Fibroblast of upper back skin (primary cell): ENCODE measurements around the gene KLHL29.
"Not testable (repeated sequence)": the region's sequence is repeated elsewhere in the genome, so short reads cannot be mapped to it uniquely, and the experiment has no call there.

Experiments
- DNase-seq: peaks from one replicate; pipeline ENCODE4 v3.0.0-alpha.2; 2013

Gene KLHL29

DNA sequence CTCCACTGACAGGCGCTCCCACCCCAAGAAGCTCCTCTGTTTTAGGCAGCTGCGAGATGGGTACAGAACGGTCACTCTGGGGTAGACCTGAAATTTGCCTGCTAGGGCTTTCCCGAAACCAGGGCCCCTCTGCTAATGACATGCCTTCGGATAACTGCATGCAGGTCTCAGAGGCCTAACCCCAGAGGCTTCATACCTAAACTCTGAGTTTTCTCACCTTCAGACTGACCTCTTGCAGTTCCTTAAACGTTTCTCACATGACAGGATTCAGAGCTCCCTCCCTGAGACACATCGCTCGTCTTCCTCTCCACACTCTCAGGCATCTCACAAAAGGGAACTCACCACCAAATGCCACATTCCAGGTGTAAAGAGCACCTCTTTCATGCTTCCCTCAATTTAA lies 11.3 kb upstream of the KLHL29 start:
- no peak for DNase-seq

- DNase-seq: no peak
Observed at GRCh38 chr2:23375448-23375847, 9.5 kb upstream of the KLHL29 start.

DNA sequence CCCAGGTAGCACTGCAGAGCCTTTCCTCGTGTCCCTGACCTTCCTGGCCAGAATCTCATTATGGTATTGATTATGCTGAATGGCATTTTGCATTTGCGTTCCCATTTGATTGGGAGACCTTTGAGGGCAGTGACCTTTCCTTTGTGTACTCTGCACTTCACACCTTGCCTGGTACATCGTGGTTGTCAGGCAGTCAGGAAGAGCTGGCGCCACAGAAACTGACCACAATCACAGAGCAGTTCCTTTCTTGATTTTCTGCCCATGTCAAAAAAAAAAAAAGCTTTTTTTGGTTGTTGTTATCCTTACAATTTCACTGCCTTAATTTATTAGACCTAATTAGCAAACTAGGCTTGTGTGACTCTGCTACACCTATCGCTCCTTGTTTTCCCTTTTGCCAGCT lies 8.9 kb upstream of the KLHL29 start:
- DNase-seq: no peak

DNA sequence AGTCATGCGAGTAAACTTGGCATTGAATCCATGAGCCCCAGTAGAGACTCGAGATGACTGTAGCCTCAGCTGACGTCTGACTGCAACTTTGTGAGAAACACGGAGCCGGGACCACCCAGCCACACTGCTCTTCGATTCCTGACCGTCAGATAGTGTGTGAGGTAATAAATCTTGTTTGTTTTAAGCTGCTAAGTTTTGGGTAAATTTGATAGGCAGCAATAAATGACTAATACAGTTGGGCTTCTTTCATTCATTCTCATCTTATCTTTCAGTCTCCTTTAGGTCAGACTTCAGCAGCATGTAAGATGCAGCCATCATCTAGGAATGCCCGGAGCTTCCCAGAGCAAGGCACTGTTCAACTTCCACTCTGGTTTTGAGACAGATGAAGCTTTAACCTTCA lies 8.0 kb upstream of the KLHL29 start:
- DNase-seq: peak; percentile 27

- DNase-seq: no peak
Observed at GRCh38 chr2:23377771-23378170, 7.2 kb upstream of the KLHL29 start.

- DNase-seq: no peak
Observed at GRCh38 chr2:23378496-23378895, 6.5 kb upstream of the KLHL29 start.

DNA sequence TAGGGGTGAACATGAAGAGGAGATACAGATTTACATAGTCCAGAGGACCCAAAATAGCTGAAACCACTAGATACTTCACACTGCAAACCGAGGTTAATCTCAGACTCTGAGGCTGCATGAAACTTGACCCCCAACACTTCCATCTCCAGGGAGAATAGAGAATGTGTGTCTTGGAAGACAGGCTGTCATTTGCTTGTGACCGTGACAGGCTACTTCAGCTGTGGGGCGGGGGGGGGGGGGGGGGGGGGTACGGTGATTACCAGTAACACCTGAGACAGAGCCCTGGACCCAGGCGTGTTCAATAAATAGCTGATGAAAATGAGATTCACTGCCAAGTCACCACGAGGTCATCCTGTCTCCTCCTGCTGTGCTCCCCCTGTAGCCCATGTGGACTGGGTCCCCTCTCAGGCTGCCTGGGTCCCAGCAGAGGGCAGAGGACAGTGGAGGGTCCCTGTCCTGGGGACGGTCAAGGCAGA lies 5.7 kb upstream of the KLHL29 start:
- no peak for DNase-seq

DNA sequence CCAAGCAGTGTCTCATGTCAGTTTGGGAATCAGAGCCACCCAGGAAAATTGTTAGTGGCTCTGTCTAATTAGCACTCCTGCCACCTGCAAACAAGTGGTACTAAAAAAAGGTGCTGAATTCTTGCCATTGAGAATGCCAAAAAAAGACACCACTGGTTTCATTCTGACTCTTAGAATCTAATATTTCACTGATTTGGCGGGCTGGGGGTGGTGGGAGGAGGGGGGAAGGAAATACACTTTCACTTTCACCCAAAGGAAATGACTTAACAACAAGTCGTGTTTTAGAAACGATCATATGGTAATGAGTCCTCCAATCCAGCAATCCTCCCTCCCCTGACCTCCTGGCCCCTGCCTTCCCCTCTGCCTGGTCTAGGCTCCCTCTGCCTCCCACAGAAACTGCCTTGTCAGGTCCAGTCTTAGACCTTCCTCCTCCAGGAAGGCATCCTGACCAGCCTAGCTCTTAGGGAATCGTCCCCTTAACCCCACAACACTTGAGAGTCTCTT lies 4.4 kb upstream of the KLHL29 start:
- no peak for DNase-seq

DNA sequence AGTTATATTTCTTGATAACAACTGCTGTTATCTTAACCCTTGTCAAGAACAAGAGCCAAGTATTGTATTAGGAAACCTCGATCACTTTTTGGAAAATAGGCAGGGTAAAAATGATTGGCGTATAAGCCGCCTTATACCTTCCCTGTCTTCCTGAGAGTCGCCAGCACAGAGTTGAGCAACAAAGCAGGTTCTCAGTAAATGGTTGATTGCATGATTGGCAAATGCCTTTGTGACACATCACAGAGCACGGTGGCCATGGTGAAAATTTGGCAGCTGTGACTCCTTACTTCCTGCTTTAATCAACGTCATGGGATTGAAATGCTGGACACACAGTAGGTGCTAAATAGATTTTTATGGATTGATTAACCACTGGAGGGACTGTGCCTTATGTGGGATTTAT lies 3.9 kb upstream of the KLHL29 start:
- DNase-seq: peak; percentile 79

GRCh38 chr2:23381485-23381884 lies 3.5 kb upstream of the KLHL29 start:
- DNase-seq: no peak

DNA sequence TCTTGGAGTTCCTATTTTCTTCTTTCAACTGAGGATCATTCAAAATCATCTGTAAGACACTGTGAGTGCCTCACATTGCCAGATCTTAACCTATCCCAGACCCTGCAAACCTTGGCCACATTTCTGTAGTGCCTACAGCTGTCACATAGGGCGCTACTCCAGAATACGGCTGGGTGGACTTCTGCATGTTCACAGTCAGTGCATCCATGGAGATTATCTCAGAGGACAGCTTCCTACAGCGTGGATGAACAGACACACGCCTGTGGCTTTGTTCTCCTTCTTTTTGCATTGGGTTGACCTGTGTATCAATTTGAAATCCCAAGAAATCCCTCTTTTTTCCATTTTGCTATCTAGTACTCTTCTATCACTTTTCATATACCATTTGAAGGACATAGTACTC lies 1.9 kb upstream of the KLHL29 start:
- DNase-seq: no peak

DNA sequence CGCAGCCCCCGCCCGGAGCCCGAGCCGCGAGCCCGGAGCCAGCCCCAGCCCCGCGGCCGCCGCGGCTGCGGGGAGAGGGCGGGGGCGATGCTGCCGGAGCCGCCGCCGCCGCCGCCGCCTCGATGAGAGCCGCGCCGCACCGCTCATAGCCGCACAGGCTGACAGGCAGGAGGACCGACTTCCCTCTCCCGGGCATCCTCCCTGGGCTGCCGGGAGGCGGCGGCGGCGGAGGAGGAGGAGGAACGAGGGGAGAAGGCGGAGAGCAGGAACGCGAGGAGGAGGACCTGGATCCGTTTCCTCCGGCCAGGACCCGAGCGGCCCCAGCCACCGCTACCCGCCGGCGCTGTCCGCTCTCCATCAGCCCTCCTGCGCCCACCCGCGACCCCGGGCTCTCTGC lies 370 bp downstream of the KLHL29 start:
- peak; percentile 38 for DNase-seq

- DNase-seq: no peak
Observed at GRCh38 chr2:23385748-23386338, 864 bp downstream of the KLHL29 start.

GRCh38 chr2:23386339-23387220 lies 1.6 kb downstream of the KLHL29 start:
- no peak for DNase-seq

GRCh38 chr2:23387221-23387550 lies 2.2 kb downstream of the KLHL29 start:
- no peak for DNase-seq

DNA sequence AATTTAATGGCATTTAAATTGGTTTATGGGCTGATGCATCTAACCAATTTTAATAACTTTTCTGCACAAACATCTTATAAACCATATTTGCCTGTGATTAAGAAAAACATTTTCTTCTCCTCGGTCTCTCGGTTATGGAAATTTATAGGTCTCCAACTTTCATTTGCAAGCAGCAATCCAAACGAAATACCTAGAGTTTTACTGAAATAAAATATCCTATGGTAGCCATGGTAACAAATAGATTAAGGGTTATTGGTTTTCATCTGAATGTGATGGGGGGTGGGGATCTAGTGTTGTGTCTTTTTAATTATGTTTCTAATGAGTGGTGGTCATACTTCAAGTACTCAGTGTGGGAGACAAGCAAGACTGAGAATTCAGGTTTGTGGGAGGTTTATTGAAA lies 2.9 kb downstream of the KLHL29 start:
- no peak for DNase-seq

- DNase-seq: no peak
Observed at GRCh38 chr2:23388294-23388693, 3.3 kb downstream of the KLHL29 start.

GRCh38 chr2:23388756-23389514 lies 4.0 kb downstream of the KLHL29 start:
- peak; percentile 29 for DNase-seq

DNA sequence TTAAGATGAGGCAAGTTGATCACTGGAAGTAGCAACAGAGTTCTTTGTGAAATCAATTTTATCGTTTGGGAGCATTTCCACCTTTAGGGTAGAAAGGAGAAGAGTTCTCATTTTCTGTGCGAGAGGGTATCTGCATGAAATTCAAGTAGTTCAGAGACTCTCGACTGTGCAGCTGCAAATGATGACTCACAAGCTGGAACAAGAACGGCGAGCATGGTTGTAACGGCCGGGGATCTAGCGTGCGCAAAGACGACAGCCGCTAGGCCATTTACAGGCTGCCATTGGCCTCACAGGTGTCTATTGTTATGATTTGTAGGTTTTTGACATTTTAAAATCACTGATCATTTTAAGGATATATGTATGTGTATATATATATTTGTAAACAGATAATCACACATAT lies 5.2 kb downstream of the KLHL29 start:
- DNase-seq: peak; percentile 44

GRCh38 chr2:23391237-23391736 lies 6.3 kb downstream of the KLHL29 start:
- not testable (repeated sequence) for DNase-seq

GRCh38 chr2:23393722-23394121 lies 8.7 kb downstream of the KLHL29 start:
- DNase-seq: no peak

DNA sequence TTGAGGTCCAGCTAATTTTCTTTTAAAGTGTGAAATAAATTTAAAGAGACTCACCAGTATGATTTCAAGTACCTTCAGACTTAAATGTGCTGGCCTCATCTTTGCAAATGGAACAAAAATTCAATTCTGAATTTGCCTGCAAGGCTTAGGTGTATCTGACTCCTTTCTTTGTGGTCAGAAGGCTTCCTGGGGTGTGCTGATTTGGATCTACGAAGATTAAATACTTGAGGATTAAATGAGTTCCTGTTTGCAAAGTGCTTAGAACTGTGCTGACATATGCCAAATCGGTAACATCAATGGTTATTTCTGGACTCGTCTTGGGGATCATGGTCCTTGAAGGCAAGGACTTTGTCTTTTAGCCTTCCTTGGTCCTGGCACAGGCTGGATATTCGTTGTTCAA lies 9.7 kb downstream of the KLHL29 start:
- no peak for DNase-seq

DNA sequence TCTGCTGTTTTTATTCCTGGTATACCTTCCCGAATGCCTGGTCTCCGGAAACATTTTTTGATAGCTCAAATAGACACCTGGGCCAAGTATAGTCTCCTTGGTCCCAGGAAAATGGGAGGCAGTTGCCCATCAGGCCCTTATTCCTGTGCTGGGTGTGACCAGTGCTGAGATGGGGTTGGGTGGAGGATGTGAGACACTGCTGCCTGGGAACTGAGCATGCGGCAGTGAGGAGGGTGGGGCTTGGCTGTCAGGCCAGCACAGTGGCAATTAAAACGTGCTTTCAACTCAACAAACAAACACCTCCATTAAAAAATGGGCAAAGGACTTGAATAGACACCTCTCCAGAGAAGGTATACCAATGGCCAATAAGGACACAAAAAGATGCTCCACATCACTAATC lies 12.5 kb downstream of the KLHL29 start:
- DNase-seq: no peak
